OCI-LY3 (cell line): ENCODE results near the gene UBA6.

Experiments
- H2AFZ ChIP-seq: fragments of 200-600, 300-600 bp; shearing (Covaris generic); 2 replicates; pipeline ENCODE4 v1.6.0; 2014; ENCODE audit warnings: antibody characterized with exemption, low read depth, low read length
- H3K27ac ChIP-seq: fragments of 200-600, 300-600 bp; sonication (generic); 2 replicates; pipeline ENCODE4 v1.5.1; 2014; ENCODE audit warnings: mild to moderate bottlenecking, low read length, moderate library complexity, mixed read lengths
- H3K27me3 ChIP-seq: fragments of 200-600, 300-600 bp; sonication (generic); 2 replicates; pipeline ENCODE4 v1.6.1; 2014; ENCODE audit warnings: low read depth, low read length, mixed read lengths
- H3K36me3 ChIP-seq: fragments of 200-600, 300-600 bp; sonication (generic); replicated peaks from 2 replicates; pipeline ENCODE3; 2014; ENCODE audit warnings: low read depth, low read length, mixed read lengths
- H3K4me1 ChIP-seq: fragments of 300-600, 200-600 bp; sonication (generic); 2 replicates; pipeline ENCODE4 v1.6.1; 2014; ENCODE audit warnings: low read length, mixed read lengths
- H3K4me2 ChIP-seq: fragments of 200-600, 300-600 bp; sonication (generic); 2 replicates; pipeline ENCODE4 v1.6.1; 2014; ENCODE audit warnings: low read length, mixed read lengths
- H3K4me3 ChIP-seq: fragments of 300-600, 200-600 bp; sonication (generic); 2 replicates; pipeline ENCODE4 v1.5.1; 2014; ENCODE audit warnings: antibody characterized with exemption, mild to moderate bottlenecking, low read length, moderate library complexity
- H3K79me2 ChIP-seq: fragments of 300-600, 200-600 bp; shearing (Covaris generic); 2 replicates; pipeline ENCODE4 v1.6.1; 2014; ENCODE audit warnings: mild to moderate bottlenecking, low read length, mixed read lengths
- H3K9ac ChIP-seq: fragments of 300-600, 200-600 bp; shearing (Covaris generic); 2 replicates; pipeline ENCODE4 v1.6.0; 2014; ENCODE audit warnings: mild to moderate bottlenecking, low read length, moderate library complexity
- H3K9me3 ChIP-seq: fragments of 200-600, 300-600 bp; shearing (Covaris generic); 2 replicates; pipeline ENCODE4 v1.6.1; 2014; ENCODE audit warnings: low read length, mixed read lengths; ENCODE audit not compliant: insufficient read depth
- H4K20me1 ChIP-seq: fragments of 200-600, 300-600 bp; sonication (generic); 2 replicates; pipeline ENCODE4 v1.6.1; 2016; ENCODE audit warnings: low read length, mixed read lengths; ENCODE audit not compliant: insufficient read depth
- EZH2phosphoT487 ChIP-seq: fragments of 200-600 bp; shearing (Covaris generic); IDR thresholded peaks from 2 replicates; pipeline ENCODE4 v1.6.1; 2018; ENCODE audit warnings: antibody characterized with exemption, mixed run types, low read depth
- TF ChIP-seq, protein P1 (sequence below): fragments of 200-600, 300-600 bp; sonication (generic); IDR thresholded peaks from 2 replicates; pipeline ENCODE4 v1.5.1; 2014; ENCODE audit warnings: antibody characterized with exemption, low read length, low read depth

The UBA6 gene

DNA sequence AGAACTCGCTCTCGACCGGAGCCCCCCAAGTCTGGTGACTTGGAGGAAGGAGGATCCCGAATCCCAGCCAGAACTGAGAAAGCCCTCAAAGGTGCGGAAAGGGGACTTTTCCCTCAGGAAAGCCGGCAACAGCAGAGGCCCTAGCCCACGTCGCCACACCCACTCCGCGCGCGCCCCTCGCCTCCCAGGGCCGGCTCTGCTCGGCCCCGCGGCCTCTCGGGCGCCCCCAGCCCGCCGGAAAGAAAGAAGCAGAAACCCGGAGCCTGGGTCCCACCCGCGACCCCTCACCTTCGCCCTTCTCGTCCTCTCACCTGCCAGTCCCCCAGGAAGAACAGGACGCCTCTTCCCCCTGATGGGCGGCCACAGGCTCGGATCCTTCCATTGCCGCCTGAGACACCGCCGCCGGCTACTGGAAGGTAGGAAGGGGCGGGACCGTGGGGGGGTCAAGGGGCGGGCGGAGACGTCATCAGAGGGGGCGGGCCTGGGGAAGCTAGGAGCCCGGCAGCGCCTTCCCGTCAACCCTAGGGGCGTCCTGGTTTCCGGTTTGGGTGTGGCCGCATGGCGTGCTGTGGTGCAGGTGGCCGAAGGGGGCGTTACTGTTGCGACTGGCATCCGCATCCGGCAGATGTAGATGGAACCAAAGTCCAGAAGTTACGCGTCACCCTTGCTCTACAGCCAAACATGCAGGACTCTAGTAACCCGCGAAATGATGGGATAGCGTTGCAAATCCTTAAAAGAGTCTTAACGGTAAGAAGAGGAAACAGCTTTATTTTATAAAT lies at the start of gene UBA6:
TSS of gene UBA6 (minus strand) at position 418 of the 779 bp plus-strand sequence. CDS start at position 382, 36 bp downstream.
- Histone ChIP-seq H3K4me3 (peak within 1 kb of the TSS; percentile 90), H3K4me1 (peaks cover 15% of the 10 kb centered on the region), H3K9ac (peak within 1 kb of the TSS; percentile 90), H2AFZ (peak within 1 kb of the TSS; percentile 79), H4K20me1 (peaks cover 8% of the 10 kb centered on the region; the same call in 1 of the 2 replicates), H3K27me3 (no peaks in the 10 kb centered on the region), H3K79me2 (peaks cover 71% of the 10 kb centered on the region), H3K9me3 (peaks cover under 1% of the 10 kb centered on the region; the same call in 1 of the 2 replicates), H3K4me2 (peak within 1 kb of the TSS; percentile 79), H3K27ac (peak within 1 kb of the TSS; percentile 67), H3K36me3 (peaks cover 8% of the 10 kb centered on the region)
- TF ChIP-seq EZH2phosphoT487, result no peak
- TF ChIP-seq, protein P1, sequence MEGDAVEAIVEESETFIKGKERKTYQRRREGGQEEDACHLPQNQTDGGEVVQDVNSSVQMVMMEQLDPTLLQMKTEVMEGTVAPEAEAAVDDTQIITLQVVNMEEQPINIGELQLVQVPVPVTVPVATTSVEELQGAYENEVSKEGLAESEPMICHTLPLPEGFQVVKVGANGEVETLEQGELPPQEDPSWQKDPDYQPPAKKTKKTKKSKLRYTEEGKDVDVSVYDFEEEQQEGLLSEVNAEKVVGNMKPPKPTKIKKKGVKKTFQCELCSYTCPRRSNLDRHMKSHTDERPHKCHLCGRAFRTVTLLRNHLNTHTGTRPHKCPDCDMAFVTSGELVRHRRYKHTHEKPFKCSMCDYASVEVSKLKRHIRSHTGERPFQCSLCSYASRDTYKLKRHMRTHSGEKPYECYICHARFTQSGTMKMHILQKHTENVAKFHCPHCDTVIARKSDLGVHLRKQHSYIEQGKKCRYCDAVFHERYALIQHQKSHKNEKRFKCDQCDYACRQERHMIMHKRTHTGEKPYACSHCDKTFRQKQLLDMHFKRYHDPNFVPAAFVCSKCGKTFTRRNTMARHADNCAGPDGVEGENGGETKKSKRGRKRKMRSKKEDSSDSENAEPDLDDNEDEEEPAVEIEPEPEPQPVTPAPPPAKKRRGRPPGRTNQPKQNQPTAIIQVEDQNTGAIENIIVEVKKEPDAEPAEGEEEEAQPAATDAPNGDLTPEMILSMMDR, result peak; percentile 57

DNA sequence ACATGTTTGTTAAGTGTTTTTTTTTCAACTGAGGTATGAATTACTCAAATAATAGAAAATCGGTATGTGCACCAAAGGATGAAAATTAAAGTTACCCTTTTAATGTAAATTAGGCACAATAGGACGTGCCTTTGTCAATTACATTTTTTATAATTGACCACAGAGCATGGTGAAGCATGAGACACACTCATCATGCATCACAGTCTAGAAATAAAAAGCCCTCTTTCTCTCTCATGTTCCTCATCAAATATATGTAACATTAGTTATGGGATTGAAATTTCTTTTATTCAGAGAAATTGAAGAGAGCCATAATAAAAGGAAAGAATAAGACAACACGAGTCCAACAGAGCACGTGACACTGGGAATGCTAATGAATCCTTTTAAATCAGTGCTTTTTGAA lies 49.7 kb upstream of the UBA6 start:
- no peaks in the 10 kb centered on the region for H3K9me3 ChIP-seq
- no peaks in the 10 kb centered on the region for H4K20me1 ChIP-seq
- peaks cover 11% of the 10 kb centered on the region for H3K4me1 ChIP-seq
- no peak overlapping the region for H2AFZ ChIP-seq
- no peak for TF ChIP-seq EZH2phosphoT487
- TF ChIP-seq, protein P1, result no peak
- H3K9ac ChIP-seq, result no peak overlapping the region
- H3K27me3 ChIP-seq, result no peaks in the 10 kb centered on the region
- H3K4me3 ChIP-seq, result no peak overlapping the region
- H3K36me3 ChIP-seq, result no peaks in the 10 kb centered on the region
- no peak overlapping the region for H3K4me2 ChIP-seq
- H3K79me2 ChIP-seq, result no peaks in the 10 kb centered on the region
- H3K27ac ChIP-seq, result no peak overlapping the region

DNA sequence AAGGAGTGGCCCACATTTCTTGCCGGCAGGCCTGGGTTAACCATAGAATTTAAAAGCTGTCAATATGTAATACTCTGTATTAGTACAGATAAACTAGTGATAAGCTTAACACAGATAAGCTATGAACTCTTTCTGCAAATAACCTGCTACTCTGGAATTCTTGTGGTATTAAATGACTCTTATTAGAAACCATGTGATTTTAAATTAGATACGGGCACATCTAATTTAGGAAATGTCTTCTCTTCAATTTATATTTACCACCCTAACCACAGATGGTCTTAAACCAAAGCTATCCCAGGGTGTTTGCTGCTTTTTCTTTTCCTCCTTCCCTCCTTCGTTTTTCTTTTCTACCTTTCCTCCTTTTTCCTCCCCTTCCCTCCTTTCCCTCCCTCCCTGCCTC lies 48.3 kb upstream of the UBA6 start:
- Histone ChIP-seq H3K4me2 (no peak overlapping the region), H3K9ac (no peak overlapping the region), H3K9me3 (no peaks in the 10 kb centered on the region), H3K4me3 (no peak overlapping the region), H2AFZ (no peak overlapping the region), H3K27me3 (no peaks in the 10 kb centered on the region), H3K79me2 (no peaks in the 10 kb centered on the region), H3K4me1 (peaks cover 11% of the 10 kb centered on the region), H3K27ac (no peak overlapping the region), H3K36me3 (no peaks in the 10 kb centered on the region), H4K20me1 (no peaks in the 10 kb centered on the region)
- TF ChIP-seq EZH2phosphoT487, result no peak
- TF ChIP-seq, protein P1, result no peak

DNA sequence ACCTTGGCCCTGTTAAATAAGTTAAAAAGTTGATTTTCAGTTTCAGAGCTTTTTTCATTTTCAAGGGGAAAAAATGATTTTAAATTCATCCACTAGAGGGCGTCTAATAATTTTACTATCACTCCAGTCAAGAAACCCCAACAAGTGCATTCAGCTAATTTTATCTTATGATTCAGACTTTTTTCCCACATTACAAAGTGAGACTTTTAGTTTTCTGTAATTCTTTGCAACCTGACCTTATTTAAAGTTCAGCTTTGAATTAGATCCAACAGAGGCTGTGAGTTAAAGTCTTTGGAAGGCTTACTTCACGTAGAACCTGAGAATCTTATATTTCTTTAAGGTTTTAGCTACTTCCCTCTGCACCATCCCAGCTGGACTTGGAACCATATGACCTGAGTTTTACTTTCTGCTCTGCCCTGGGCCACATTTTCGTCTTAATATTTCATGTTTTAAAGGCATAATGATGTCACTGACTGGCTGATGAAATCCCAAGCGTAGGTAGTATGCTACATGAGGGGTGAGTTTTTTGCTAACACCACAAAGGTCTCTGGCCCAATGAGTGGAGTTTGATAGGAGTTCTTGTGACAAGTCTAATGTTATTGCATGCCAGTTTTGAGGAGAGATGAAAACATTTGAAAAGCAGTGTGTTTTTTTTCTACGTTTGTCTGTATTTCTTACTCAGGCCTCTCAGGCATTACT lies 46.0 kb upstream of the UBA6 start:
- H3K4me3 ChIP-seq, result no peak overlapping the region
- no peaks in the 10 kb centered on the region for H4K20me1 ChIP-seq
- H3K4me2 ChIP-seq, result peak overlapping the region; percentile 10; the same call in 1 of the 2 replicates
- H3K27me3 ChIP-seq, result no peaks in the 10 kb centered on the region
- TF ChIP-seq EZH2phosphoT487, result no peak
- TF ChIP-seq, protein P1, result peak; percentile 71
- no peaks in the 10 kb centered on the region for H3K36me3 ChIP-seq
- no peak overlapping the region for H3K9ac ChIP-seq
- H3K9me3 ChIP-seq, result no peaks in the 10 kb centered on the region
- H3K79me2 ChIP-seq, result no peaks in the 10 kb centered on the region
- peaks cover 6% of the 10 kb centered on the region for H3K4me1 ChIP-seq
- peak overlapping the region; percentile 56; the same call in 1 of the 2 replicates for H2AFZ ChIP-seq
- H3K27ac ChIP-seq, result no peak overlapping the region
